Activated T-cell treated with anti-CD3 and anti-CD28 coated beads, Interleukin-2, amount 50 U/mL, for 1 hour (primary cell): ENCODE data around the gene ADGRL3.

Experiments used
- DNase-seq: peaks from one replicate; pipeline ENCODE4 v3.0.0-alpha.2; 2020

Gene ADGRL3

DNA sequence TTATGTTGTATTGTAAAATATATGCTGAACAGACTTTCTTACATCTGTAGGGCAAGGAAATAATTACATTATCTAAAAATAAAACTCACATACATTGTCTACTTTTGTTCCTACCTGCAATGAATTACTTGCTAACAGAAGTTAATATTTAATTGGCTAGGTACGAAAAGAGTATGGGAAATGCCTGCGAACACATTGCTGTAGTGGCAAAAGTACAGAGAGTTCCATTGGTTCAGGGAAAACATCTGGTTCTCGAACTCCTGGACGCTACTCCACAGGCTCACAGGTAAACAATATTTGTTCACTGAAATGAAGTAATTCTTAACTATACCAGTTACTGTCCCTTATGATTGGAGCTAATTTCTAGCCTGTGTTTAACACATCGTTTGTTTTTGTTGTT, 837.4 kb downstream of the ADGRL3 start:
- DNase-seq, result no peak

DNA sequence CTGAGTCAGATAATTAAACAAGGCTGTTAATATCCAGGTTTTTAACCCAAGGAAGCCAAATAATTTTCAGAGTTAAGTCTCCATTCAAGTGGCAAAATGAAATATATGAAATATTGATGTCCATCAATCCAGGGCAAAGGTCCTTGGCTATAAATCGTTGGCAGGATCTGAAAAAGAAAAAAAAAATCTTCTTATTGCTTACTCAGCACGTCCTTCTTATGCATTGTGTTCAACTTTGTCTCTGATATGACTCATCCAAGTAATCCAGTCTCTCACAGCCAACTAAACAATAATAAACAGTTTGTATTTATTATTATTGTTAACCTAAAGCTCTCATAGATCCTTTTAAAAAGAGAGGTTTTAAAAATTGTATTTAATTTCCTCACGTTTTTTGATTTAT, 851.2 kb downstream of the ADGRL3 start:
- no peak for DNase-seq

DNA sequence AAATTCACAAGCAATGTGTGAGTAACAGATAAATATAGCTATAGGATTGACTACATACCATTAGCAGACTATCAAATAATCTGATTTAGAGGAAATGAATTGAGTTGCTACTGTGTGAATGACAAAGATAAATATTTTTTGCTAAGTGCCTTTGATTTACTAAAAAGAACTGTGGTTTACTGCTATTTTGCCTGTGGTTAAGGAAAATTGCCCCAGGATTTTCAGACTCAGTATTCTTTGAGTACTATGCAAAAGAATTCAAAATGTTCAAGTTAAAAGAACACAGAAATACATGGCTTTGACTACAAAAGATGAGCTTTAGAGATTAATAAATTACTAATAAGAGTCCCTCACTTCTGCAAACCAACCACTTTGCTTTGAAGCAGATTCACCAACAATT, 853.8 kb downstream of the ADGRL3 start:
- no peak for DNase-seq

DNA sequence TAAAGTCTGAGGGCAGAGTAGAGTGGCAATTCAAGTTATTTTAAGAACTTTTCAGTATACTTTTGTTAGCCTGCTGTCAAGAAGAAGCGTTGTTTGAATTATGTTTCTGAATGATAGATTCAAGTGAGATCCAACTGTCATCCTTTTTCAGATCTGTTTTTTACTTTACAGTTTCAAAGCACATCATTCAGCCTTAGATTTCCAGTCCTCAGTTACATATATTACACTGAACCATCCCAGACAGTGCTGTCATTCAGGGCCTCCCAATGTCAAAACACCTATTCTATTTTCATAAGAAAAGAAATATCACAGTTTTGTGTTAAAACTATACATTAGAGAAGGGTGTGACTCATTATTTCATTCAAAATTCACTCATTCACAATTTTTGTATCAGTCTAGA, 856.9 kb downstream of the ADGRL3 start:
- no peak for DNase-seq

DNA sequence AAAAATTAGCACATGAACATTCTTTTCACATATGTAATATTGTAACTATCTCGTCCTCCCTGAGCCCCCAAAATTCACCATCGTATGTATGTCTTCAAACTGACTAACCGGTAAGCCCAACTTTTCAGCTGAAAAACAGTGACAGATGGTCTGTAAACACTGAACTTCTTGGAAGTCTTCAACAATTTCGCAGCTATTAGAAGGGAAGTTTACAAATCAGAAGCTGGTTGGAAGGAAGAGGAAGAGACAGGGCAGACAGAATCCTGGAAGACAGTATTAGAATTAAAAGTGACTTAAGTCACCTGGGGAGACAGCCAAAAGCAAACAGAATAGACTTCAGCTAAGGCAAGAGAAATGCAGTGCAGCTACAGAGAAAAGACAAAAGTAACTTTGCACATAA, 858.4 kb downstream of the ADGRL3 start:
- DNase-seq, result no peak

DNA sequence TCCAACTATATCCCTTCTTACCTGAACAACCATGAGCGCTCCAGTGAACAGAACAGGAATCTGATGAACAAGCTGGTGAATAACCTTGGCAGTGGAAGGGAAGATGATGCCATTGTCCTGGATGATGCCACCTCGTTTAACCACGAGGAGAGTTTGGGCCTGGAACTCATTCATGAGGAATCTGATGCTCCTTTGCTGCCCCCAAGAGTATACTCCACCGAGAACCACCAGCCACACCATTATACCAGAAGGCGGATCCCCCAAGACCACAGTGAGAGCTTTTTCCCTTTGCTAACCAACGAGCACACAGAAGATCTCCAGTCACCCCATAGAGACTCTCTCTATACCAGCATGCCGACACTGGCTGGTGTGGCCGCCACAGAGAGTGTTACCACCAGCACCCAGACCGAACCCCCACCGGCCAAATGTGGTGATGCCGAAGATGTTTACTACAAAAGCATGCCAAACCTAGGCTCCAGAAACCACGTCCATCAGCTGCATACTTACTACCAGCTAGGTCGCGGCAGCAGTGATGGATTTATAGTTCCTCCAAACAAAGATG, 870.2 kb downstream of the ADGRL3 start:
- DNase-seq, result no peak

DNA sequence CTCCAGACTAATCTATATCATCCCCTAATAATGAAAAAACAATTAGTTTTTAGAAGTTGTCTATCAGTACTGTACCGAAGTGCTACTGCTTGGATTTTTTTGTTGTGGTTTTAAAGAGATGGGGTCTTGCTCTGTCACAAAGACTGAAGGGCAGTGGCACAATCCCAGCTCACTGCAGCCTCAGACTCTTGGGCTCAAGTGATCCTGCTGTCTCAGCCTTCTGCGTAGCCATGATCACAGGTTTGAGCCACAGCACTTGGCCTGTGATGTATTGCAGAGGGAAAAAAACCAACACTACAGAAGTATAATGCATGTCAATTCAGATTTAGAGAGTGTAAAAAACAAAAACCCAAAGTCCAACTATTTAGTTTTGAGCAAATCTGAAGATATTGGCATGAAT, 875.0 kb downstream of the ADGRL3 start:
- DNase-seq, result no peak

DNA sequence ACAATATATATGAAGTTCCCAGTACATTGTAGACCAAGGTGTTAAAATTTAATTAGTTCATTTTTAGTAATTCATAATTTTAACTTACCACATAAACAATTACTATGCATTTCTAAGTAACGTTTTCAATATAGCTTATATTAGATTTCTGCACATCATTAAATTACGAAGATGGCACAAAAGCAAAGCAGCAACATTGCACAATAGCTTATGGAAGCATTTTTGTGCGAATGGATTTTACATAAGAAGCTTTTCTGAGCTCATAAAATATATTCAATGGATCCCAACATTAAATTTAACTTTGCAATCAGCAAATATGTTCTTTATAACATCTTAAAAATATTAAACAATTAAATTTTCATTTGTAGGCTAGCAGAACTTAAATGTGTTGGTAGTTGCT, 875.4 kb downstream of the ADGRL3 start:
- DNase-seq, result no peak

DNA sequence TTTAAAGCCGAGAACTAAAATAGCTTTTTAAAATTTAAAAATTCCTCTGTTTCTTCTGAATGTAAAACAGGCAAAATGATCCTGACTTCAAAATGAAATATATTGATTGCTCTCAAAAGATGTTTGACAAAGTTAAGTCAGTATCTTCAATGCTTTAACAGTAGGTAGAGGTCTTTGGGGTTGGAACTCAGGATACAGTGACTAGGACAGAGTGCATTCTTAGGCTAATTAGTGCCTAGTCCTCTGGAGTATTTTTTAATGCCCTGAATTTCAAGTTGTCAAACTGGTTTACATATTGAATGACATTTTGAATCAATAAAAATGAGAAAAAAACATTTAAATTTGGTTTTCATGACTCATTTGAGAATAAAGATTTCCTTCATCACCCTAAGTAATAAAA, 877.3 kb downstream of the ADGRL3 start:
- DNase-seq, result no peak

DNA sequence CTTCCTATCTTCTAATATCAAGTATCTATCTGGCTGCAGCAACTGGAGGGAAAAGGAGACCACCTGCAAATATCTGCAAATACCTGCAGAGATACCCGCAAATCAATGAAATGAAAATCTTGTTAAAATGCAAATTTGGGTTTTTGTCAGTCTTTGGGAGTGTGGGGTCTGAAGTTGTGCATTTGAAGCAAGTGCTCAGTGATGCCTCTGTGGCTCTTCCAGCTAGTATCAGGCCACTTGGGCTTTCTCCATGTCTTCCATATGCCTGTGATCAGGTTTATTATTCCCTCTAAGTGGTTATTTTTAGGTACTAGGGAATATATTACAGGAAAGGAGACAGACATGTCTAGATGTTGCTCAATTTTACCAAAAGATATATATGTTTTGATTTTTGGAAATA, 880.3 kb downstream of the ADGRL3 start:
- no peak for DNase-seq

DNA sequence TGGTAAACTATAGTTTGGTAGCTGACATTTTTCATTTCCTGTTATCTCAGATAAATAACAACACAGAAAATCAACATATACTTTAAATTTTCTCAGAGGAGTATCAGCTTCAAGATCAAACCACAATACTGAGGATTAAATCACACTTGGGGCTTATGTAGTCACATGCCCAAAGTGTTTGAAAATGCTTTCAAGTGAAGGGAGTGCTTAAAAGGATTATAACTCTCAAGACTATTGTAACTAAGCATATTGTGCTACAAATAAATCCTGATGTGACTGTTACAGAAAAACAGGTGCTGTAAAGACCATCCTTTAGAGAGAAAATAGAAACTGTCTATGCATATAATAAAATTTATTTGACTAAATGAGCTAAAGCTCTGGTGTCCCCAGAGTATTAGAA, 887.6 kb downstream of the ADGRL3 start:
- no peak for DNase-seq

DNA sequence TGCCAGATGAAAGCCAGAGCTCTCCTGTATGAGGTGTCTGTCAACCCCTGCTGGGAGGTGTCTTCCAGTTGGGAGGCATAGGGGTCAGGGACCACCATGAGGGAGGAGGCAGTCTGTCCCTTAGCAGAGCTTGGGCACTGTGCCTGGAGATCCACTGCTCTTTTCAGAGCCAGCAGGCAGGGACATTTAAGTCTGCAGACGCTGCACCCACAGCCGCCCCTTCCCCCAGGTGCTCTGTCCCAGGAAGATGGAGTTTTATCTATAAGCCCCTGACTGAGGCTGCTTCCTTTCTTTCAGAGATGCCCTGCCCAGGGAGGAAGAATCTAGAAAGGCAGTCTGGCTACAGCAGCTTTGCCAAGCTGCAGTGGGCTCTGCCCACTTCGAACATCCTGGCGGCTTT, 893.6 kb downstream of the ADGRL3 start:
- DNase-seq, result no peak

DNA sequence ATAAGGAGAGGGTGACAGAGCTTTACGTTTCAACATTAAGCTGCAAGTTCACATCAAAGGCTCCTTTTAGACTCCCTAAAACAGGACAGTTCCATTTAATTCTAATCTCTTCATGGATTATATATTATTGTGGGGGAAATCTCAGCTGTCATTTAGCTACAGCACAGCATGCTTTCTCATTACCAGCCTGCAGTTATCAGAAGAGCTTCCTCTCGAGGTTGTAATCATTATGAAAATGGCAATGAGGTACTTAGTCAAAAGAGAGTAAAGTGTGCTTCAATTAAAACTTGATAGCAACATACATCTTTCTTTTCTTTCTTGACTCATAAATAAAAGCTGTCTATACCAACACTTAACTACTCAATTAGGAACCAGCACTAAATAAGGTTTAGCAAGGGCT, 896.8 kb downstream of the ADGRL3 start:
- no peak for DNase-seq

DNA sequence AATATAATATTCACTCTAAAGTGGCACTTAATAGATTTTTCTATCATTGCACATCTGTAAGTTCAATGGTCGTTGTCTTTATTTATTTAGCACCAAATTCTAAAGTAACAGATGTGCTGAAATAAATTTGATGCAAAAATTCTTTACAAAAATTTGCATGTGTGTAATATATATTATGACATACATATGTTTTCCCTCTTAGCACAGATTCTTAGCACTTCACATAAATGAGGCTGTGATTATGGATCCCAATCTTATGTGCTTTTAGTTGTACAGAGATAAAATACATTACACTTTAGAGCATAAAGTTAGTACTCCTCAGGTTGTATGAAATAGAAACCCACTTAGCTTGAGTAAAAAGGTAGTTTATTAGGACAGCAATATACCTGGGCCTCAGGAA, 915.1 kb downstream of the ADGRL3 start:
- no peak for DNase-seq

DNA sequence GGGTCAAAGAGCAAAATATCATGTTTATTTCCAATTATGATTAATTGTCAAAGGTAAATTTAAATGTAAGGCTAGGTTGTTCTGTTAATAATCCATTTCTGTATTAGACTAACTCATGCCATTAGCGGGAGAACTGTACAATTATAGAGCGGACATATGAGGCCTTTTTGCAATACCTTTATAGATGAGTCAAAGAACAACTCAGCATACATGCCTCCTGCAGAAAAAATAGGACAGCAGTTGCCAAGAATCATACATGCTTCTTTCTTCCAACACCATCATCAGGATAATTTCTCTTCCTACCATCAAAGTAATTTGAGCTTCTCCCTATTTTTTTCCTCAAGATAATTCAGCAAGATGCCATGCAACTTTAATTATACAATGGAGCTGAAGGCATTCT, 917.8 kb downstream of the ADGRL3 start:
- no peak for DNase-seq

DNA sequence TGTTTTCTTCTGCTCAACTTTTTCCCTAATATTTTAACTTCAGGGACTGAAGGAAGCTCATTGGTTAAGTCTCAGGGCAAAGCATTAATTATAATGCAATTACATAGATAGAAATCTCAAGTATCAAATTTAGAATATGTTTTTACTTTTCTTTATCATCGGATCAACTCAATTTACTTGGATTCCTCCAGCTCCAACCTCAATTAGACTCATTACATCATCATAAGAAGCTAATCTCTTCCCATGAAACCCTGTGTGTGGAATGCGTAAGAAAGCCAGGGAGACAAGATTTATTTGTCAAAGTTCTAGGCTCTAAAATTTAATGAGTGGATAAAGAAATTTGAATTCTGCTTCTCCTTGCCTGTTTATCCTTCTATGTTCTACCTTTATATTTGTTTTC, 918.4 kb downstream of the ADGRL3 start:
- no peak for DNase-seq

DNA sequence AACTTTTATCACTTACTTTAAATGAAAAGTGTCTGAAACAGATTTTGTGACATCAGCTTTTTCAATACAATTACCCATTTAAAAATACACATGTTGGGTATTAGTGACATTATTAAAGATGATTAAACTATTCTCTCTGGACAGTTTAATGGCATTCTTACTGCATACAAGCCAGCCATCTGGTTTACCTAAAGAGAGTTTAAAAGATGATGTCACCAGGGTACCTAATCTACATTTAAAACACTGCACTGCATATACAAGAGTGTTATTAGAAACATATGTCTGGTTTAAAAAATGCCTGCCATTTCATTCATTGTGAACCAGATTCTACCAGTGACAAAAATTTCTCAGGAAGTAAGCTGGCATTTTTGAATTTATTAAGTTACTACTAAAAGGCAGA, 919.1 kb downstream of the ADGRL3 start:
- DNase-seq, result no peak

DNA sequence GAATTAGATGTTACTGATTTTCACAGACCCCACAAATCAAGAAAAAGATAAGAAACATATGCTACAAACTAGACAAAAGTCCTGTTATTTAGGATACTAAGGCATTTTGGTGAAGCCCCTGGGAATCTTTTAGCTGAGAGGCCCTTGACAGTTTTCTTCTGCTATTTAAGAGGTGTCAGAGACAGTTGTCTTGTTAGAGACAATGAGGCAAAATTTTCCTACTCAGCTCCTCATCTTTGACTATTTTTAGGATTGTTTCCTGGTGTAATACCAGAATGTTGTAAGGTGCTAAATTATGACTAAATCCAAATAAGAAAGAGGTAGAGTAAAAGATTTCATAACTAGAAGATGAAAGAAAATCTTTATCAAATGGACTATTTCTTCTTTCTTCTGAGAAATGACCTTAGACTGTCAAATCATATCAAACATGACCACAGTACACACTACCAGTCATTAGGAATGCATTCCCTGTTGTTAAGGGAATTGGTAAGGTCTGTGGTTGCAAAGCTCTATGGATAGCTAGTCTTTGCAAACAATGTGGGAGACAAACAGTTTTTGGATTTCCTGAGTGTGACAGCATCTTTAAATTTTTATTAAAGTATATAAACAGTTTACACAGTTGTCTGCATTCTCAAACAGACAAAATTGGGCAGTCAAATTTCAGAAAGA, 926.1 kb downstream of the ADGRL3 start:
- no peak for DNase-seq
